H9 (cell line): Measurements from ENCODE around the gene TOGARAM2. TPM values are rescaled to one million over a fixed set of nuclear protein-coding genes. Genes with fewer than 3 reads are reported as not detected.
A peak's percentile ranks its signal among the peaks of the same experiment; 100 is the strongest.

Experiments used
- DNase-seq: peaks from one replicate; pipeline ENCODE4 v3.0.0-alpha.2; 2017
- H2AFZ ChIP-seq: one replicate; pipeline ENCODE4 v1.6.1; 2013; ENCODE audit warnings: mild to moderate bottlenecking, low read length, control low read depth, moderate library complexity
- H2AK5ac ChIP-seq: 2 replicates; pipeline ENCODE4 v1.6.1; 2013; ENCODE audit warnings: low read length, control low read depth, mixed read lengths; ENCODE audit not compliant: insufficient read length
- H2BK120ac ChIP-seq: one replicate; pipeline ENCODE4 v1.6.1; 2013; ENCODE audit warnings: low read depth, mild to moderate bottlenecking, low read length, control low read depth, inconsistent platforms; ENCODE audit not compliant: poor library complexity, severe bottlenecking
- H2BK12ac ChIP-seq: 2 replicates; pipeline ENCODE4 v1.6.1; 2013; ENCODE audit warnings: low read length, control low read depth, mixed read lengths, low read depth; ENCODE audit not compliant: insufficient read length
- H2BK15ac ChIP-seq: 2 replicates; pipeline ENCODE4 v1.6.1; 2013; ENCODE audit warnings: low read depth, low read length, control low read depth
- H2BK20ac ChIP-seq: one replicate; pipeline ENCODE4 v1.6.1; 2013; ENCODE audit warnings: low read depth, mild to moderate bottlenecking, low read length, control low read depth, inconsistent platforms; ENCODE audit not compliant: poor library complexity, severe bottlenecking
- H2BK5ac ChIP-seq: 2 replicates; pipeline ENCODE4 v1.6.1; 2013; ENCODE audit warnings: low read length, control low read depth, mixed read lengths; ENCODE audit not compliant: insufficient read length
- H3K14ac ChIP-seq: 2 replicates; pipeline ENCODE4 v1.6.1; 2013; ENCODE audit warnings: low read length, control low read depth; ENCODE audit not compliant: insufficient read depth
- H3K18ac ChIP-seq: 2 replicates; pipeline ENCODE4 v1.6.1; 2013; ENCODE audit warnings: low read depth, mild to moderate bottlenecking, mixed read lengths, low read length, control low read depth; ENCODE audit not compliant: insufficient read length
- H3K23ac ChIP-seq: 2 replicates; pipeline ENCODE4 v1.6.1; 2013; ENCODE audit warnings: low read length, control low read depth, mixed read lengths, low read depth; ENCODE audit not compliant: insufficient read length
- H3K23me2 ChIP-seq: 2 replicates; pipeline ENCODE4 v1.6.1; 2013; ENCODE audit warnings: low read depth, mild to moderate bottlenecking, mixed read lengths, low read length, control low read depth; ENCODE audit not compliant: insufficient read length, poor library complexity, severe bottlenecking
- H3K27ac ChIP-seq: 2 replicates; pipeline ENCODE4 v1.5.1; 2013; ENCODE audit warnings: low read length, control low read depth, mixed read lengths, low read depth; ENCODE audit not compliant: insufficient read length
- H3K27me3 ChIP-seq: 2 replicates; pipeline ENCODE4 v1.6.1; 2013; ENCODE audit warnings: low read length, control low read depth, inconsistent platforms; ENCODE audit not compliant: insufficient read depth
- H3K4ac ChIP-seq: 2 replicates; pipeline ENCODE4 v1.6.1; 2013; ENCODE audit warnings: low read depth, mild to moderate bottlenecking, control low read depth, inconsistent platforms, low read length, moderate library complexity
- H3K4me1 ChIP-seq: 2 replicates; pipeline ENCODE4 v1.6.1; 2013; ENCODE audit warnings: low read length, control low read depth, inconsistent platforms; ENCODE audit not compliant: insufficient read depth
- H3K4me2 ChIP-seq: 2 replicates; pipeline ENCODE4 v1.6.1; 2013; ENCODE audit warnings: low read length, control low read depth, mixed read lengths; ENCODE audit not compliant: insufficient read length, insufficient read depth
- H3K56ac ChIP-seq: 2 replicates; pipeline ENCODE4 v1.6.1; 2013; ENCODE audit warnings: low read depth, mild to moderate bottlenecking, mixed read lengths, low read length, control low read depth; ENCODE audit not compliant: insufficient read length
- H3K79me1 ChIP-seq: 2 replicates; pipeline ENCODE4 v1.6.1; 2013; ENCODE audit warnings: low read depth, mild to moderate bottlenecking, moderate library complexity, low read length, control low read depth, inconsistent platforms; ENCODE audit not compliant: insufficient read depth, poor library complexity, severe bottlenecking
- H3K79me2 ChIP-seq: 2 replicates; pipeline ENCODE4 v1.6.1; 2013; ENCODE audit warnings: low read length, control low read depth, inconsistent platforms; ENCODE audit not compliant: insufficient read depth
- H3K9ac ChIP-seq: 2 replicates; pipeline ENCODE4 v1.6.1; 2013; ENCODE audit warnings: low read length, control low read depth, mixed read lengths; ENCODE audit not compliant: insufficient read length; ENCODE audit errors: extremely low read depth
- H3K9me3 ChIP-seq: one replicate; pipeline ENCODE4 v1.6.1; 2013; ENCODE audit warnings: low read depth, low read length, inconsistent platforms; ENCODE audit not compliant: control insufficient read depth
- H3T11ph ChIP-seq: one replicate; pipeline ENCODE4 v1.6.1; 2013; ENCODE audit warnings: mild to moderate bottlenecking, low read length, control low read depth, inconsistent platforms
- H4K20me1 ChIP-seq: one replicate; pipeline ENCODE4 v1.6.1; 2013; ENCODE audit not compliant: control insufficient read depth, insufficient read length, insufficient read depth
- H4K5ac ChIP-seq: 2 replicates; pipeline ENCODE4 v1.6.1; 2013; ENCODE audit warnings: low read depth, mild to moderate bottlenecking, mixed read lengths, low read length, control low read depth; ENCODE audit not compliant: insufficient read length
- H4K8ac ChIP-seq: replicated peaks from 2 replicates; pipeline ENCODE4 v1.6.1; 2013; ENCODE audit warnings: low read length, control low read depth, mixed read lengths, low read depth; ENCODE audit not compliant: insufficient read length
- H4K91ac ChIP-seq: 2 replicates; pipeline ENCODE4 v1.6.1; 2013; ENCODE audit warnings: low read depth, mild to moderate bottlenecking, moderate library complexity, mixed read lengths, low read length, control low read depth; ENCODE audit not compliant: insufficient read length
- H3K27ac Mint-ChIP-seq, 3 experiments: 2 replicates in 2 of 3; 3 replicates in 1 of 3; pipeline ENCODE4 v1.8.0; 2020 to 2021; ENCODE audit warnings: mixed read lengths in 3 of 3, mild to moderate bottlenecking in 1 of 3, moderate library complexity in 1 of 3
- H3K27me3 Mint-ChIP-seq: 2 replicates; pipeline ENCODE4 v1.8.0; 2021; ENCODE audit warnings: low read depth, mild to moderate bottlenecking, moderate library complexity, mixed read lengths
- H3K36me3 Mint-ChIP-seq, 3 experiments: 2 replicates in 2 of 3; 3 replicates in 1 of 3; pipeline ENCODE4 v1.8.0; 2020 to 2021; ENCODE audit warnings: low read depth in 3 of 3, mixed read lengths in 3 of 3; ENCODE audit not compliant: insufficient read depth in 1 of 3
- H3K4me1 Mint-ChIP-seq, 2 experiments: 2 replicates each; pipeline ENCODE4 v1.8.0; 2020; ENCODE audit warnings: mixed read lengths in 2 of 2
- H3K4me3 Mint-ChIP-seq, 2 experiments: 2 replicates in 1 of 2; 3 replicates in 1 of 2; pipeline ENCODE4 v1.8.0; 2020 to 2021; ENCODE audit warnings: mild to moderate bottlenecking in 2 of 2, mixed read lengths in 2 of 2, moderate library complexity in 1 of 2
- H3K9me3 Mint-ChIP-seq, 2 experiments: 2 replicates in 1 of 2; 3 replicates in 1 of 2; pipeline ENCODE4 v1.8.0; 2020; ENCODE audit warnings: mild to moderate bottlenecking in 2 of 2, mixed read lengths in 2 of 2, moderate library complexity in 1 of 2
- CTCF ChIP-seq: fragments of 200-600 bp; sonication (generic); conservative IDR thresholded peaks from 3 replicates; pipeline ENCODE4 v1.8.0; 2021; ENCODE audit warnings: antibody characterized with exemption, mild to moderate bottlenecking
- WGBS: extraction: QIAGEN DNeasy Blood & Tissue Kit; methylation state at CpG from one replicate; pipeline ENCODE4 v1.1.7; 2013; ENCODE audit warnings: missing lambda C conversion rate, low lambda C conversion rate, mixed read lengths; ENCODE audit not compliant: insufficient read length; ENCODE audit errors: extremely low coverage; 5-methylcytosine and 5-hydroxymethylcytosine counted together
- total RNA-seq: library from RNA; stranded (reverse); gene quantifications from 2 replicates; pipeline ENCODE4 v1.2.1, GENCODE V29; 2021

Gene TOGARAM2
- total RNA-seq, 1 experiment from 2014 or later: 0.83 TPM

DNA sequence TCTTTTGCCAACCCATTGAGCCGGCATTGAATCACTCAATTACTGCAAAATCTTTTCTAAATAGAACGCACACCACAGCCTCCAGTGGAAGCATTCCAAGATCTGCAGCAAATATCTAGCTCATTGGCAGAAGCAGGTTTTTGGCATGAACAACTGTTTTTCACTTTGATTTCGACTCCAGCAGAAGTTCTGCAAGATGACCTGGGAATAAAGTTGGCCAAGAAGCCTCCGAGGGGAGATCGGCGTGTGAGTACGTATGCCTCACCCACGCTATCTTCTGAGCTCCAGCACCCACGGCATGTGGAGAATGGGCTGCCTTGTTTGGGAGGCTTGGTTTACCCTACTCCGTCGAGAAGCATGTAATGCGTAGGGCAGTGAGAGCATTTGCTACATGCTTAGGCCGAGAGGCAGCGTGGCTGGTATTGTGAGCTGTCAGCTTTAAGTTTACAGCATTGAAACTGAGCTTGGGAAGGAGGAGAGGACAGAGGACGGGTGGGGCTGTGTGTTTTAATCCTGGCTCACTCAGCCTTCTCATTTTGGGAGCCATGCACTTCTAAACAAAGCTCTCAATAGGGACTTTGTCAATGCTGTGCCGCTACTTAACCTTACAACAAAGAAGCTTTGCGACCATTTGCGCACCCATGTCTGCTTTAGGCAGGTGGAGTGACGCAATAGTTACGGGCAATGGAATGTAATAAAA is 82.7 kb downstream of the TOGARAM2 start:
- Histone ChIP-seq H3K27me3 (no peaks in the 10 kb centered on the region), H2AK5ac (no peak overlapping the region), H4K5ac (no peak overlapping the region), H4K20me1 (no peaks in the 10 kb centered on the region), H3T11ph (no peak overlapping the region), H2AFZ (no peak overlapping the region), H3K27ac (no peak overlapping the region), H3K79me2 (no peaks in the 10 kb centered on the region), H3K4me1 (no peaks in the 10 kb centered on the region), H2BK120ac (no peak overlapping the region), H3K14ac (no peak overlapping the region), H3K9me3 (no peaks in the 10 kb centered on the region), H3K23ac (no peak overlapping the region), H3K79me1 (no peaks in the 10 kb centered on the region), H3K56ac (no peak overlapping the region), H3K4ac (no peak overlapping the region), H3K4me2 (no peak overlapping the region), H2BK12ac (no peak overlapping the region), H2BK20ac (no peak overlapping the region), H2BK5ac (no peak overlapping the region), H3K18ac (no peak overlapping the region), H4K8ac (no peak overlapping the region), H3K9ac (no peak overlapping the region), H2BK15ac (no peak overlapping the region), H4K91ac (no peak overlapping the region), H3K23me2 (no peaks in the 10 kb centered on the region)
- Mint-ChIP-seq H3K4me3 (no peak overlapping the region), H3K27ac (peak overlapping the region in 1 of 3 experiments; percentile 50; a peak in 1 of 7 replicates), H3K27me3 (no peaks in the 10 kb centered on the region; the same call in none of the 2 replicates), H3K36me3 (no peaks in the 10 kb centered on the region), H3K4me1 (peaks cover 16 to 22% of the 10 kb centered on the region in 2 experiments), H3K9me3 (no peaks in the 10 kb centered on the region)
- no peak for TF ChIP-seq CTCF
- DNase-seq: no peak
- no CpG with 5 or more reads among the region's 20 CpGs for WGBS
